GM21619 (cell line): ENCODE data around the gene CUZD1.
"Not testable (repeated sequence)": the region's sequence is repeated elsewhere in the genome, so short reads cannot be mapped to it uniquely, and the experiment has no call there.

Experiments used
- ATAC-seq: cut with Tn5 transposase; IDR thresholded peaks from one replicate; pipeline ENCODE4 v1.9.1; 2021; ENCODE audit not compliant: unreplicated experiment

The CUZD1 gene, protein sequence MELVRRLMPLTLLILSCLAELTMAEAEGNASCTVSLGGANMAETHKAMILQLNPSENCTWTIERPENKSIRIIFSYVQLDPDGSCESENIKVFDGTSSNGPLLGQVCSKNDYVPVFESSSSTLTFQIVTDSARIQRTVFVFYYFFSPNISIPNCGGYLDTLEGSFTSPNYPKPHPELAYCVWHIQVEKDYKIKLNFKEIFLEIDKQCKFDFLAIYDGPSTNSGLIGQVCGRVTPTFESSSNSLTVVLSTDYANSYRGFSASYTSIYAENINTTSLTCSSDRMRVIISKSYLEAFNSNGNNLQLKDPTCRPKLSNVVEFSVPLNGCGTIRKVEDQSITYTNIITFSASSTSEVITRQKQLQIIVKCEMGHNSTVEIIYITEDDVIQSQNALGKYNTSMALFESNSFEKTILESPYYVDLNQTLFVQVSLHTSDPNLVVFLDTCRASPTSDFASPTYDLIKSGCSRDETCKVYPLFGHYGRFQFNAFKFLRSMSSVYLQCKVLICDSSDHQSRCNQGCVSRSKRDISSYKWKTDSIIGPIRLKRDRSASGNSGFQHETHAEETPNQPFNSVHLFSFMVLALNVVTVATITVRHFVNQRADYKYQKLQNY

DNA sequence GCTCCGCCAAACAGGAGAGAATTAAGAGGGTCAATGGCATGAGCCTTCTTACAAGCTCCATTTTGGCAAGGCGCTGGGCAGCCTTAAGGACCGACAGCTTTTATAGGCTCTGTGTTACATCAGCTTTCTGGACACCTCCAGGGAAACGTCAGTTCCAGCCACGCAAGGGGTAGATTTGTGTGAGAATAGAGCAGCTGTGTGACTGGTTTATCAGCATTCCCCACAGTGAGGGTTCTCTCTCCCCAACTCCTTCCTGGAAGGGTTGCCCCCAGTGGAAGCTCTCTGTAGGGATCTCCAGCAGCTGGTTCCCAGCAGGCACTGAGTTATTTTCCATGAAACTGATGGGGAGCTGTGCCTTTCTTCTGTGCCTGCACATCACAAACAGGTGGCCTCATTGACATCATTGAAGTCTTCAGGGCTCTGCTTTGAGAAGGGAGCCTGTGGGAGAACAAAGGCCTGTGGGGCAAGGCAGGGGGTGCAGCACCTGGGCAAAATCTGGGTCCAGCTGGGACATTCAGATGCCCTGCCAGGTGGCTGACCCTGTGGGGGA lies at the start of gene CUZD1:
TSS of gene CUZD1 (minus strand) at position 75 of the 550 bp plus-strand sequence. CDS start at position 61, 14 bp downstream.
- ATAC-seq = no peak

GRCh38 chr10:122894261-122894944 lies 48.7 kb upstream of the CUZD1 start:
- no peak for ATAC-seq

- ATAC-seq = no peak
These were observed 38.5 kb upstream of the CUZD1 start for GRCh38 chr10:122884166-122884565.

DNA sequence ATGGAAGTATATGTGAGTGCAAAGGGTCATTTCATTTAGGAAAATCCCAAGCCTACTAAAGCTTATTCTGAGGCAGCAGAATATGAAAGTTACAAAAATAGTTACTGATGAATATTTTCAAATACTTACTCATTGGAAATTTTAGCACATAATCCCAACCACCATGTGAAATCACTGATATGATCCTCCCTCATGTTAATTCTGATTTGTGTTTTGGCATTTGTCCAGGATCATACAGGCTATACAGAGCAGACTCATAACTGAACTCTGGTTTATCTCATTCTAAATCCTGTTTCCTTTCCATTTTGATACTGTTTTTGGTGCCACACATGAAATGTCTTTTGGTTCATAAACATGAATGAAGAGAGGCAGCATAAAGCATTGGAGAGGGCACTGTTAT lies 37.1 kb upstream of the CUZD1 start:
- ATAC-seq = no peak

DNA sequence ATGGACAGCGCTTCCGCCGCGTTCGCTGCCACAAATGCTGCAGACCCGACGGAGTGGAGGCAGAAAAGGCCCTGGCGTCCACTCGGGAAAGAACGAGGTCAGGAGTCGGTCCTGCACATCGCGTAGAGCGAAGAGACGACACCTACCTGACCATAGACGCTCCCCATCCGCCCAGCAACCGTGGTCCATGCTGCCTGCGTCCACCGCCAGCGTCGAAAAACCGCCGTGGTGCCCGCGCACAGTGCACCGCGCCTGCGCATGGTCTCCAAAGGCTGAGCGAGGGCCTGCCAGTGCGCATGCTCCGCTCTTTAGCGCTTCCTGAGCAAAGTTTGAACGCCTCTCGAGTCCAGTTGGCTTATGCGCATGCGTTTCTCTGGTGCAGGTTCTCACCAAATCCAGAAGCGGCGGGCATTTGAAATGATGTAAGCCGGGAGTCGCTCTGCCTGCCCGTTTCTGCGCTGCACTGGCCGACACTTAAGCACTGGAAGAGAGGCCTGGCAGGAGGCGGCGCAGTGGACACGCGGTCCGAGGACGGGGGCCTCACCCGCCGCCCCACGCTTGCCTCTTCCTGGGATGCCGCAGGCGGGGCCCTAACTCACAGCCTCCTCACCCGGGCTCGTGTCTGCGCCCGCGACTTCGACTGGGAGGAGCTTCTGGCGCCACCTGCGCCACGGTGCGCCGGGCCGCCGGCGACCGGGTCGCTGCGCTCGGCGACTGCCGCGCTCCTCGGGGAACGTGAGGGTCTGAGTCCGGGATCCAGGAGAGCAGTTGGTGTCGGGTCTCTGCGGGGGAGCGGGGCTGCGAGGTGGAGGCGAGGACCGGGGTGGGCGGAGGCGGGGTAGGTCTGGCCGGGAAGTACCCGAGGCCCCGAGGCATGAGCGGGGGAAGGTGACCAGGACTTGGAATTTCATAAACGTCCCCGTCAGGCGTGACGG lies 33.9 kb upstream of the CUZD1 start, which contains the start of gene FAM24B:
TSS of gene FAM24B (minus strand) at position 243 of the 935 bp plus-strand sequence. CDS start 29,066 bp downstream, outside the sequence.
- peak; percentile 74 for ATAC-seq

- peak; percentile 12 for ATAC-seq
These were observed 33.2 kb upstream of the CUZD1 start for GRCh38 chr10:122878799-122879338.

GRCh38 chr10:122877264-122877663 lies 31.6 kb upstream of the CUZD1 start:
- no peak for ATAC-seq

DNA sequence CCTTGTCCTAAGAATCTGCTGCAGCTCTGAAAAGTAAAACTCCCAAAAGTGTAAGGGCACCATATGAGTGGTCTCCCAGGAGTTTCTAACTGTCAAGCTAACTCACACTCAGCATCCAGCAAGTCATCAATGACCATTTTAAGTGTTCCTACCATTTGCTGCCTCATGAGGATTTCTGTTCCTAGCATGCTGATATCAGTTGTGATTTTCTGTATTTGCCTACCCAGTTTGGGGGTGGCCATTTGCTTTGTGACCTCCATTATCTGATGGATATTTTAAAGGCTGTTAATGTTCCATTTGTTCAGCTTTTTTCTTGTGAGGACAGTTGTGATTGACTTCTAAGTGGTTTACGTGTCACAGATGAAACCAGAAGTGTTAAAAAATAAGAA lies 30.8 kb upstream of the CUZD1 start:
- no peak for ATAC-seq

- no peak for ATAC-seq
These were observed 30.3 kb upstream of the CUZD1 start for GRCh38 chr10:122875843-122876466.

DNA sequence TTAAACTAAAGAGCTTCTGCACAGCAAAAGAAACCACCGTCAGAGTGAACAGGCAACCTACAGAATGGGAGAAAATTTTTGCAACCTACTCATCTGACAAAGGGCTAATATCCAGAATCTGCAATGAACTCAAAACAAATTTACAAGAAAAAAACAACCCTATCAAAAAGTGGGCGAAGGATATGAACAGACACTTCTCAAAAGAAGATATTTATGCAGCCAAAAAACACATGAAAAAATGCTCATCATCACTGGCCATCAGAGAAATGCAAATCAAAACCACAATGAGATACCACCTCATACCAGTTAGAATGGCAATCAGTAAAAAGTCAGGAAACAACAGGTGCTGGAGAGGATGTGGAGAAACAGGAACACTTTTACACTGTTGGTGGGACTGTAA lies 26.3 kb upstream of the CUZD1 start:
- ATAC-seq = not testable (repeated sequence)

- not testable (repeated sequence) for ATAC-seq
These were observed 23.1 kb upstream of the CUZD1 start for GRCh38 chr10:122868768-122869167.

DNA sequence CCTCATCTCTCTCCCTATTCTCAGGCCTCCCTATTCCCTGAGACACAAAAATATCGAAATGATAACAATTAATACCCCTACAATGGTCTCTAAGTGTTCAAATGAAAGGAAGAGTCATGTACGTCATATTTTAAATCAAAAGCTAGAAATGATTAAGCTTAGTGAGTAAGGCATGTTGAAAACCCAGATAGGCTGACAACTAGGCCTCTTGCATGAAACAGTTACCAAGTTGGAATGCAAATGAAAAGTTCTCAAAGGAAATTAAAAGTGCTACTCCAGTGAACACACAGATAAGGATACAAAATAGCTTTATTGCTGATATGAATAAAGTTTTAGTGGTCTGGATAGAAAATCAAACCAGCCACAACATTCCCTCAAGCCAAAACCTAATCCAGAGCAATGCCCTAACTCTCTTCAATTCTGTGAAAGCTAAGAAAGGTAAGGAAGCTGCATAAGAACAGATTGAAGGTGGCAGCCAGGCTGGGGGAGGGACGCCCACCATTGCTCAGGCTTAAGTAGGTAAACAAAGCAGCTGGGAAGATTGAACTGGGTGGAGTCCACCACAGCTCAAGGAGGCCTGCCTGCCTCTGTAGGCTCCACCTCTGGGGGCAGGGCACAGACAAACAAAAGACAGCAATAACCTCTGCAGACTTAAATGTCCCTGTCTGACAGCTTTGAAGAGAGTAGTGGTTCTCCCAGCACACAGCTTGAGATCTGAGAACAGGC lies 21.3 kb upstream of the CUZD1 start:
- ATAC-seq = not testable (repeated sequence)

DNA sequence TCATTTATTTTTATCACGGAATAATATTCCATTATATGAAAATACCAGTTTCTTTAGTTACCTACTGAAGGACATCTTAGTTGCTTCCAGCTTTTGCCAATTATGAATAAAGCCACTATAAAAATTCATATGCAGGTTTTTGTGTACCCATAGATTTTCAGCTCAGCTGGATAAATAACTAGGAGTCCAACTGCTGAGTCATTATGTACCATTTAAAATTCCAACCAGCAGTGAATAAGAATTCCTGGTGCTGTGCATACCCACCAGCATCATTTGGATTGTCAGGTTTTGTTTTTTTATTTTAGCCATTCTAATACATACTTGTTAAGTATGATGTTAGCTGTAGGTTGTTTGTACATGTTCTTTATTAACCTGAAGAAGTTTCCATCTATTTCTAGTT lies 19.2 kb upstream of the CUZD1 start:
- ATAC-seq = no peak

DNA sequence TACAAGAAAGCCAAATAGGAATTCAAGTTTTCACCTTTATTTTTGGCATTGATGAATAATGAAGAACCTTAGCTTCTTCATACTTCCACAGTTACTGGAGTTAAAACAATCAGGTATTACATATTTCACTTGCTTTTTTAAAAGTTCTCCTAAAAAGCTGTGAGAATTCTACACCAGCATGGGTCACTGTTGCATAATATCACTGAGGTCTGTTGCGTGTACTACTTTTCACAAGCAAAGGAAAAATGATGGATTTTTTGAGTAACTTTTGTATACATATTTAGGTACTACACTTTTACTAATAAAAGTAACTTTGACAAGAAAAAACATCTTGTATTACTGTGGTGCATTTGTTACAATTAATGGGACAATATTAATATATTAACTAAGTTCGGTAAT lies 18.5 kb upstream of the CUZD1 start:
- no peak for ATAC-seq

DNA sequence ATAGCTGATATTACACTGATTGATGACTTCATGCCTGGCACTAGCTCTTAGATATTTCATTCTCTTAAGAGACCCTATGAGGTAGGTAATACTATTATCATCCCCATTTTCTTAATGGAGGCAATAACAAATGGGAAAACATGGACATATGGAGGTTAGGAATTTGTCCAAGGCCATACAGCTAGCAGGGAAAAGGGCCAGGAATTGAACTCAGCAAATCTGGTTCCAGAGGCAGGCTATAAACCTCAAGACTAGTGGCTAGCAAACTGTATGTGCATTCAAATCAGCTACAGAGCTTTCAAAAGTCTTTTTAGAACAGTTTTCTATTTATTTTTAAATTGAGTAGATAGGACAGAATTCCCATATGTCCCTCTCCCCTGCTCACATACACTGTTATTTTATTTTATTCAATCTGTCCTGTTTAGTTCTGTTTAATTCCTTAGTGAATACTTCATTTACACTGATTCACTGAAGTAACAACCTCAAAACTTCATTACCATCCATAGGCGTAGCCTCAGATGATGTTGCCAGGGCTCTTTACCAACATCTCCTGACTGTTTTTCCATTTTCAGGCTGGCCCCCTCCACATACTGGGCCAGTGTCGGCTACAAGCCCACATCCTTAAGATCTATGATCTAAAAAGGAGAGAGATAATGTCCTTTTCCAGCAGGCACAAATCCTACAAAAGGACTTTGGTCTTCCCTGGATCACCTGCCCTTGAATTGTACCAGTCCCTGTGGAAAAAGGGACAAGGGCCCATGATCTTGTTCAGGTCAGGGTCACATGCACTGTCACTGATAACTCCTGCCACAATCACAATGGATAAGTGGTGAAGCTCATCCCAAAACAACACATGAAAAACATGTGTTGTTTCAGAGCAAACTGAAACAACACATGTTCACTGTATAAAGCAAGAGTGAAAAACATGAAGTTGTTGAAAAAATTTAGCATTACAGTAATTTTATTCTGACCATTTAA lies 17.8 kb upstream of the CUZD1 start:
- ATAC-seq = no peak

DNA sequence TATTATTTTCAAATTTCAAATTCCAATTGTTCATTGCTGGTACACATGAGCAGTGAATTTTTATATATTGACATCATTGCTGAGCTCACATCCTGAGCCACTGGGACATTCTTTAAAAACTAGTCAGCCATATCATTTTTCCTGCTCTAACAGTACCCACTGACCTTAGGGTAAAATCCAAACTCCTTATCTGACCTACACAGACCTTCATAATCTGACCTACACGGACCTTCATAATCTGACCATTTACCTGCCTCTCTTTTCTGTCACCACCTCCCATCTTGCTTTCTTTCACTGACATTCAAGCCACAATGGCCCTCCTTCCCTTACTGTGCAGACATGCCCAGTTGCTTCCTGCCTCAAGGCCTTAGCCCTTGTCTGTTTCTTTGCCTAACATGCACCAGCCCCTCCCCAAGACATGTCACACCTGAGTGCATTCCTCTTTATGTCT lies 16.1 kb upstream of the CUZD1 start:
- ATAC-seq = no peak

- ATAC-seq = no peak
These were observed 13.9 kb upstream of the CUZD1 start for GRCh38 chr10:122859527-122859926.

DNA sequence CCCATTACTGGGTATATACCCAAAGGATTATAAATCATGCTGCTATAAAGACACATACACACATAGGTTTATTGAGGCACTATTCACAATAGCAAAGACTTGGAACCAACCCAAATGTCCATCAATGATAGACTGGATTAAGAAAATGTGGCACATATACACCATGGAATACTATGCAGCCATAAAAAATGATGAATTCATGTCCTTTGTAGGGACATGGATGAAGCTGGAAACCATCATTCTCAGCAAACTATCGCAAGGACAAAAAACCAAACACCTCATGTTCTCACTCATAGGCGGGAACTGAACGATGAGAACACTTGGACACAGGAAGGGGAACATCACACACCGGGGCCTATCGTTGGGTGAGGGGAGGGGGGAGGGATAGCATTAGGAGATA lies 12.4 kb upstream of the CUZD1 start:
- ATAC-seq = not testable (repeated sequence)
